M059J (cell line): ENCODE data around the gene GPANK1. TPM values are rescaled to one million over a fixed set of nuclear protein-coding genes. Genes with fewer than 3 reads are reported as not detected.

Experiments
- DNase-seq: peaks from one replicate; pipeline ENCODE4 v3.0.0-alpha.2; 2012; ENCODE audit warnings: low read depth
- total RNA-seq: library from RNA; depleted of rRNA; stranded (reverse); fragments of >200 nt; shearing (Covaris generic); gene quantifications from 2 replicates; pipeline ENCODE4 v1.2.3, GENCODE V29; 2014

GPANK1 gene
- total RNA-seq, 1 experiment from 2014 or later = 17.7 TPM

DNA sequence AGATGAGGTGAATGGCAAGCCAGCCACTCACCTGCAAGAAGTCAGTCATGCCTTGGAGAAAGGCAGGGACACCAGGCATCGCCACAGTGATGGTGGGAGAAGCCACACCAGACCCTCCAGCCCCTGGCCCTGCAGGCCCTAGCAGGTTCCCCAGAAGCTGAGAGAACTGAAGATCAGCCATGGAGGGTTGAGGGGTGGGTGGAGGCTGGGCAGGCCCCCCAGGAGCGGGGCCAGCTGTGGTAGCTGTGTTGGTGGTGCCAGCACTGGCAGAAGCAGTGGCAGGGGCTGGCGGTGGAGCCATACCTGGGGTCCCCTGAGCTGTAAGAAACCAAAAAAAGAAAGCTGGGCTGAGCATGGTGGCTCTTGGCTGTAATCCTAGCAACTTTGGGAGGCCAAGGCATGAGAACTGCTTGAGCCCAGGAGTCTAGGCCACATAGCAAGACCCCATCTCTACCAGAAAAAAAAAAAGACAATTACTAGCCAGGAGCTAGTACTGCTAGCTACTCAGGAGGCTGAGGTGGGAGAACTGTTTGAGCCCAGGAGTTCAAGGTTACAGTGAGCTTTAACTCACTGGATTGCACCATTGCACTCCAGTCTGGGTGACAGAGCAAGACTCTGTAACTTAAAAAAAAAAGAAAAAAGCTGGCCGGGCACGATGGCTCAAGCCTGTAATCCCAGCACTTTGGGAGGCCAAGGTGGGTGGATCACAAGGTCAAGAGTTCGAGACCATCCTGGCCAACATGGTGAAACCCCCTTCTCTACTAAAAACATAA lies 21.8 kb downstream of the GPANK1 start:
- no peak for DNase-seq

DNA sequence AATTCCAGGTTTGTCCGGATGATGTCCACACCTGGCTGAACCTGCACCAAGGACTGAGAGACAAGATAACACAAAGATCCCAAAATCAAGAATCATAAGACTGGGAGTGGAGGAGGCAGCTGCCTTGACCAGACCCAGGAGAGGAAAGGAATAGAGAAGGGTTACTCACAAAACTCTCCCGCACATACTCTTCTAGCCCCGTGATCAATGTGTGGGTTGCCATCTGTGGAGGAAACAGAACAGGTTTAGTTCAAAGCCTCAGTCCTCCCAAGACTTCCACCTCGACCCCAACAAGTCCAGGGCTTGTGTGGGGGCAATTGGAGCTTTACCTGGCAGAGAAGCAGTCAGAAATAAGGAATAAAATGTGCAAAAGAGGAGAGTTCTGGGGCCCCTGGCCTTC lies 23.4 kb downstream of the GPANK1 start:
- DNase-seq = no peak

DNA sequence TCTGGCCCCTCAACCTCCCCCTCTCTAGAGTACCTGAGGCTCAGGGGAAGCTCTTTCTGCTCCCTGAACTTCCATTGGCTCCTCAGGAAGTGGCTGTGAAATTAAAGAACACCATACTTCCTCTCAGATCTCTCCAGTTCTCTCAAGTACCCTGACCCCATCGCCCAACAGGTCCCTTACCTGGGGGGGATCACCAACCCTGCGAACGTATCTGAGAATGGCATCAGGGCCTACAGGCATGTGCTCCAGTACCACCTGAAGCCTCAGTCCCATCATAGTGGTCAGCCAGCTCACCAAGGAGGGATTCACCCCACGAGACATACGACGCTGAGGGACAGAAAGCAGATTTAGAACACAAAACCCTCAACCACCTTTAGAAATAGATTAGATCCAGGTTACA lies 24.2 kb downstream of the GPANK1 start:
- DNase-seq = no peak

DNA sequence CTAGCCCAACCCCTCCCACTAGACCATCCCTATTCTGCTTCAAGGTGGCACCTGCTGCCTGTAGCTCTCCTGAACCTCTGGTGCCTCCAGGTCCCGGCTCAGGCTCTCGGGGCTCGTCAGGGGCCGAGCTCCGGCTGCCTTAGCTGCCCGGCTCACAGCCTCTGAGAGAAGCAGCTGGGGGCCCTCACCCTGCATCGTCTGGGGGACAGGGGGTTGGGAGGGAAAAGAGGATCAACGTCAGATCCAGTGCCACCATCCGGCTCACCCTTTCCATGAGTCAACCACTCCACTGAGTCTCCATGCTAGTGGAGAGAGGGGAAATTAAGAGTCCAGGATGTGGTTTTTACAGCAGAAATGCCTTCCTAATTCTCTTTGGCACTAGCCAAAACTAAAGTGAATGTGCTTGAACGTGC lies 25.3 kb downstream of the GPANK1 start:
- DNase-seq = peak; percentile 94

DNA sequence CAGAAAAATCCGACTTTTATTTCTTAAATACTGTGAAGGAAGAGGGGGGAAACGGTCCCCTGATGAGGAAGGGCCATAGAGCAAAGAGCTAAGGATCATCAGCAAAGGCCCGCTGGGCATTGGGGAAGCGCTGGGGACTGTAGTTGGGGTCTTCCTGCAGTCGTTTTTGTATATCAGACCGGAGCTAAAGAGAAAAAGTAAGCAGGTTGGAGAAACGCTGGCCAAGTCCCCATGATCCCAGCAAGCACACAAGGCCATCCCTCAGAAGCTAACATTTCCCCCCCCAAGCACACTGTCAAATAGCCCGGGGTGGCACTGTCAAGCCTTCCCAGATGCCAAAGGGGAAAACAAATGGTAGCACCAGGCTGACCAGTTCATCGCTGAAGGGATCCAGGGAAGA lies 25.8 kb downstream of the GPANK1 start:
- DNase-seq = peak; percentile 36

DNA sequence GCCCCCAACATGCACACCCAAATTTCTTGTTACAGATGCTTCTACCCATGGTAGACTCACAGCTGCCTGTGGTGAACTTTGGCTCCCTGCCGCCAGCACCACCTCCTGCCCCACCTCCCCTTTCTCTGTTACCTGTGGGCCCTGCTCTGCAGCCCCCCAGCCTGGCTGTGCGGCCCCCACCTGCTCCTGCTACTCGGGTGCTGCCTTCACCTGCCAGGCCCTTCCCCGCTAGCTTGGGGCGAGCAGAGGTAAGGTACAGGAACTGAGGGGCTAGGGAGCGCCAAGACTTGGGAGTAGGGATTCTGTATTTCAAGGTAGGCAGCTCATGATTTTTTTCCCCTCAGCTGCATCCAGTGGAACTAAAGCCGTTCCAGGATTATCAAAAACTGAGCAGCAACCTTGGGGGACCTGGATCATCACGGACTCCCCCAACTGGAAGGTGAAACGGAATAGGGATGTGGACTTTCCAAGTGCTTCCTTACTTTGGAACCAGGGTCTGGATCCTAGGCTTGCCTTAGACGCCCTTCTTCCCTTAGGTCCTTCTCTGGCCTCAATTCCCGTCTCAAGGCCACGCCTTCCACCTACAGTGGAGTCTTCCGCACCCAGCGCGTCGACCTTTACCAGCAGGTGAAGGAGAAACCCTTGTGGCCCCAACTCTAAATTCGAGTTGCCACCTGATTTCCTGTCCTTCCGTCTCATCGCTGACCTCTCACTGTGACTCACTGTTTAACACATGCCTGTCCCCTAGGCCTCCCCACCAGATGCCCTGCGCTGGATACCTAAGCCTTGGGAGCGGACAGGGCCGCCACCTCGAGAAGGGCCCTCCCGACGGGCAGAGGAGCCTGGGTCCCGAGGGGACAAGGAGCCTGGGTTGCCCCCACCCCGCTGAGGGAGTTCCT lies 27.9 kb downstream of the GPANK1 start:
- DNase-seq = peak; percentile 39

DNA sequence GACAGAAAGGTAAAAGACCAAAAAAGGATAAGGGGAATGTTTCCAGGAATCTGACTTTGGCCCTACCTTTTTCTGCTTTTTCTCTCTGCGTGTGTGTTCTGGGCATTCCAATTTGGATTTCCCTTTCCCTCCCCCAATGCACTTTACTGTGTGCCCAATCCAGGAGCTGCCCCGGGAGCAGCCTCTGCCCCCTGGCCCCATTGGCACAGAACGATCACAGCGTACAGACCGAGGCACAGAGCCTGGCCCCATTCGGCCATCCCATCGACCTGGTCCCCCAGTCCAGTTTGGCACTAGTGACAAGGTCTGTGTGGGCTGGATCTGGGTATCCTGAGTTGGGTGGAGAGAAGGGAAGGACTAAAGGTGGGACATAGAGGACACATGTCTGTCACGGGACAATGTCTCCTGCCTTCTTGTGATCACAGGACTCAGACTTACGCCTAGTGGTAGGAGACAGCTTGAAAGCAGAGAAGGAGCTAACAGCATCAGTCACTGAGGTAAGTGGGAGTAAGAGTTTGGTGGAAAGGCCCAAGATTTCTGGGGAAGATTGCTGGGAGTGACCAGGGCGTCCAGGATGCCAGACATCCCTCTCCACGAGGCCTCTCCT lies 29.7 kb downstream of the GPANK1 start:
- no peak for DNase-seq

DNA sequence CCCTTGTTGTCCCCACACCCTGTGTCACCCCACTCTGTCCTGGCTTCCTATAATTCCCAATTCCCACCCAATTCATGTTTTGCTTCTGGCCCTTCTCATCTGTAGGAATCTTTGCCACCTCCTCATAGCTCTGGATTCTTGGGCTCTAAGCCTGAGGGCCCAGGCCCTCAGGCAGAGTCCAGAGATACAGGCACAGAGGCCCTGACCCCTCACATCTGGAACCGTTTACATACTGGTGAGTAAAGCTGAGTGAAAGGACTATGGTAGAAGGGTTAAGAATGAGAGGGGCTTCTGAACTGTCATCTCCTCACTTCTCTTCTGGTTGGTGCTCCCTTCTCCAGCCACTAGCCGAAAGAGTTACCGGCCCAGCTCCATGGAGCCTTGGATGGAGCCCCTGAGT lies 30.7 kb downstream of the GPANK1 start:
- DNase-seq = no peak

DNA sequence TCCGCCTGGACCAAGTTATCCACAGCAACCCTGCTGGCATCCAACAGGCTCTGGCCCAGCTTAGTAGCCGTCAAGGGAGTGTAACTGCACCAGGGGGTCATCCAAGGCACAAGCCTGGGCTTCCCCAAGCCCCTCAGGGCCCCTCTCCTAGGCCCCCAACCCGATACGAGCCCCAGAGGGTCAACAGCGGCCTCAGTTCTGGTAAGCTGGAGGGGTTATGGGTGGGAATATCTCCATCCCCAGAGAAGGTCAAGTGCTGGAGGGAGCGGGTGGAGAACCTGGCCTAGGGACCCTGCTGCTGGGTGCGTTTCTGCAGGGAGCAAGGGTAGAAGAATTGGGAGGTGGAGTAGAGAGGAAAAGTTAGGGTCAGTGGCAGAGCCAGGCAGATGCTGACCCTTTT lies 31.4 kb downstream of the GPANK1 start:
- DNase-seq = no peak

DNA sequence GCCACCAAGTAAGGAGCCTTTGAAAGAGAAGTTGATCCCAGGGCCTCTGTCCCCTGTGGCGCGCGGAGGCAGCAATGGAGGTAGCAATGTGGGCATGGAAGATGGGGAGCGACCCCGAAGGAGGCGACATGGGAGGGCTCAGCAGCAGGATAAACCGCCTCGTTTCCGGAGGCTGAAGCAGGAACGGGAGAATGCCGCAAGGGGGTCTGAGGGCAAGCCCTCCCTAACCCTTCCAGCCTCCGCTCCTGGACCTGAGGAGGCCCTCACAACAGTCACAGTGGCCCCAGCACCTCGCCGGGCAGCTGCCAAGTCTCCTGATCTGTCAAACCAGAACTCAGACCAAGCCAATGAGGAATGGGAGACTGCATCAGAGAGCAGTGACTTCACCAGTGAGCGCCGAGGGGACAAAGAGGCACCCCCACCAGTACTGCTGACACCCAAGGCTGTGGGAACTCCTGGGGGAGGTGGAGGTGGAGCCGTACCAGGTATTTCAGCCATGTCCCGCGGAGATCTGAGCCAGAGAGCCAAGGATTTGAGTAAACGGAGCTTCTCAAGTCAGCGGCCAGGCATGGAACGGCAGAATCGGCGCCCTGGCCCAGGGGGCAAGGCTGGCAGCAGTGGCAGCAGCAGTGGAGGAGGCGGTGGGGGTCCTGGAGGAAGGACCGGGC lies 32.4 kb downstream of the GPANK1 start:
- no peak for DNase-seq

DNA sequence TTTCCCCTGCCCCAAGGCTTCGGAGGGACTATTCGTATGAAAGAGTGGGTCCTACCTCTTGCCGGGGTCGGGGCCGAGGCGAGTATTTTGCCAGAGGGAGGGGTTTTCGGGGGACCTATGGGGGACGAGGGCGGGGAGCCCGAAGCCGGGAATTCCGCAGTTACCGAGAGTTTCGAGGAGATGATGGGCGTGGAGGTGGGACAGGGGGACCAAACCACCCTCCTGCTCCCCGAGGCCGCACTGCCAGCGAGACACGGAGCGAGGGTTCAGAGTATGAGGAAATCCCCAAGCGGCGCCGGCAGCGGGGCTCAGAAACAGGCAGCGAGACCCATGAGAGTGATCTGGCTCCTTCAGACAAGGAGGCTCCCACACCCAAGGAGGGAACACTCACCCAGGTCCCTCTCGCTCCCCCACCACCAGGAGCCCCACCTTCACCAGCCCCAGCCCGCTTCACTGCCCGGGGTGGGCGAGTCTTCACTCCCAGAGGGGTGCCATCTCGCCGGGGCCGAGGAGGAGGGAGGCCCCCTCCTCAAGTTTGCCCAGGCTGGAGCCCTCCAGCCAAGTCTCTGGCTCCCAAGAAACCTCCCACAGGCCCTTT lies 33.0 kb downstream of the GPANK1 start:
- no peak for DNase-seq

DNA sequence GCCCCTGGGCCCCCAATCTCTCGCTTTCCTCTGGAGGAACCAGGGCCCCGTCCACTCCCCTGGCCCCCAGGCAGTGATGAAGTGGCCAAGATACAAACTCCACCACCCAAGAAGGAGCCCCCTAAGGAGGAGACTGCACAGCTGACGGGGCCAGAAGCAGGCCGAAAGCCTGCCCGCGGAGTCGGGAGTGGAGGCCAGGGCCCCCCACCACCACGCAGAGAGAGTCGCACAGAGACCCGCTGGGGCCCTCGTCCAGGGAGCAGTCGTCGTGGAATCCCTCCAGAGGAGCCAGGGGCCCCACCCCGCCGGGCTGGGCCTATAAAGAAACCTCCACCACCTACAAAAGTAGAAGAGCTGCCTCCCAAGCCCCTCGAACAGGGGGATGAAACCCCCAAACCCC lies 33.6 kb downstream of the GPANK1 start:
- no peak for DNase-seq

DNA sequence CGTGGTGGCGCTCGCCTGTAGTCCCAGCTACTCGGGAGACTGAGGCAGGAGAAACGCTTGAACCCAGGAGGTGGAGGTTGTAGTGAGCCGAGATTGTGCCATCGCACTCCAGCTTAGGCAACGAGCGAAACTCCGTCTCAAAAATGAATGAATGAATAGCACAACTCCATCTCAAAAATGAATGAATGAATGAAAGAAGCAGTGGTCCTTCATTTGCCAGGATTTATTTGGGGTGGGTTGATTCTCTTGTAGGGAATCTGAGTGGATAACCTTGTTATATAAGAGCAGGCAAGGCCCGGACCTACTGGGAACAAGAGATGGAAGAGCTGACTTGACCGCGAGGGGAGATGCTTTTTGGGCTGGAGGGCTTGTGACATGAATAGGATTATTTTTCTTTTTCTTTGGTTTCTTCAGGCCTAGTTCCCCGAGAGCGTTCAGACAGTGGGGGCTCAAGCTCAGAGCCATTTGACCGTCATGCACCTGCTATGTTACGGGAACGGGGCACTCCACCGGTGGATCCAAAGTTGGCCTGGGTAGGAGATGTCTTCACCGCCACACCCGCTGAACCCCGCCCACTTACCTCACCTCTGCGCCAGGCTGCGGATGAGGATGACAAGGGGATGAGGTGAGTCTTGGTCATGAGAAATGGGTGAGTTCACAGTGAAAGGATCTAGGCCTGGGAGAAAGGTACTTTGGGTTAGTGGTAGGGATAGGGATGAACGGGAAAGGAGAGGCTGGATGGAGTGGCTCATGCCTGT lies 34.4 kb downstream of the GPANK1 start:
- no peak for DNase-seq

DNA sequence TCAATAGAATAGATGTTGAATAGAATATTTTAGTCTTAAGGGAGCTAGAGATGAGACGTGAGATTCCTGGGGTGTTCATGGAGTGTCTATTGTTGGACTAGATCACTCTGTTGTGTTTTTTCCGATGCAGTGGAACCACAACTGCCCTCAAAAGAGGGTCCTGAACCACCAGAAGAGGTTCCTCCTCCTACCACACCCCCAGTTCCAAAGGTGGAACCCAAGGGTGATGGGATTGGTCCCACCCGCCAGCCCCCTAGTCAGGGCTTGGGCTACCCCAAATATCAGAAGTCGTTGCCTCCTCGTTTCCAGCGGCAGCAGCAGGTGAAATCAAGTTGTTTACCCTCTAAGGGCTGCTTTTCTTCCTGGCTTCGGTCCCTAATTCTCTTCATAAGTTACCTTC lies 35.8 kb downstream of the GPANK1 start:
- no peak for DNase-seq

DNA sequence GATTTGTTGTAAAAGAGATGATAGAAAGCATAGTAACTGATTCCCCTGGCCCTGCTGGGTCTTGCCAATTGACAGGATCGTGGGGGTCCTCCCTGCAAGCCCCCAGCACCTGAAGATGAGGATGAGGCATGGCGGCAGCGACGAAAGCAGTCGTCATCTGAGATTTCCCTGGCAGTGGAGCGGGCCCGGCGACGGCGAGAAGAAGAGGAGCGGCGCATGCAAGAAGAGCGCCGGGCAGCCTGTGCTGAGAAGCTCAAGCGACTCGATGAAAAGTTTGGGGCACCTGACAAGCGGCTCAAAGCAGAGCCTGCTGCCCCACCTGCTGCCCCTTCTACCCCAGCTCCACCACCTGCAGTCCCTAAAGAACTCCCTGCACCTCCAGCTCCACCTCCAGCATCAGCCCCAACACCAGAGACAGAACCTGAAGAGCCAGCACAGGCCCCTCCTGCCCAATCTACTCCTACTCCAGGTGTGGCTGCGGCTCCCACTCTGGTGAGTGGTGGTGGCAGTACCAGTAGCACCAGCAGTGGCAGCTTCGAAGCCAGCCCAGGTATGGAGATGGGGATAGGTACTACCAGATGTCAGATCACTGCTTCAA lies 37.0 kb downstream of the GPANK1 start:
- no peak for DNase-seq

DNA sequence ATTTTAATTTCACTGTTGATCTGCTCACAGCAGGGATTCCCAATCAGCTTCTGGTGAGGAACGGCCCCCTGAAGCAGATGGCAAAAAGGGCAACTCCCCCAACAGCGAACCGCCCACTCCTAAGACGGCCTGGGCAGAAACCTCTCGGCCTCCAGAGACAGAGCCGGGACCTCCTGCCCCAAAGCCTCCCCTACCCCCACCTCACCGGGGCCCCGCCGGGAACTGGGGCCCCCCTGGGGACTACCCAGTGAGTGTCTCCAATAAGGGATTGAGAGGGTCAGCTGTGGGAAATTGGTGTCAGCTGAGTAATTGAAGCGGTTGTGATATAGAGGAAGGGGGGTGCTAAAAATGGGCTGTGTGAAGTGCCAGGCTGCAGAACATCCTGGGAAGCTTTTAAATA lies 37.8 kb downstream of the GPANK1 start:
- no peak for DNase-seq

DNA sequence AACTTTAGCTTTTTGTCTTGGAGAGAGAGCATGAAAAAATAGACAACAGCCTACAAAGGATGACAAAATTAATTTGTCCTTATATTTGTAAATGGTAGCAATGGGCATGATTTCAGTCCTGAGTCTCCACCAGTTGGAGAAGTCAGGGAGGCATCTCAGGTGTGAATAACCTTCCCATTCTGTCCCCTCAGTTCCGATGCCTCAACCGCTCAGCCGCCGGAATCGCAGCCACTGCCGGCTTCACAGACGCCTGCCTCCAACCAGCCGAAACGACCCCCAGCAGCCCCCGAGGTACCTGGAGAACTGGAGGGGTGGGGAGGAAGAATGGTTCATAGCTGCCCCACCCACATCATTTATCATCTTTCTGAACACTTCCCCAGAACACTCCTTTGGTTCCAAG lies 40.7 kb downstream of the GPANK1 start:
- no peak for DNase-seq

DNA sequence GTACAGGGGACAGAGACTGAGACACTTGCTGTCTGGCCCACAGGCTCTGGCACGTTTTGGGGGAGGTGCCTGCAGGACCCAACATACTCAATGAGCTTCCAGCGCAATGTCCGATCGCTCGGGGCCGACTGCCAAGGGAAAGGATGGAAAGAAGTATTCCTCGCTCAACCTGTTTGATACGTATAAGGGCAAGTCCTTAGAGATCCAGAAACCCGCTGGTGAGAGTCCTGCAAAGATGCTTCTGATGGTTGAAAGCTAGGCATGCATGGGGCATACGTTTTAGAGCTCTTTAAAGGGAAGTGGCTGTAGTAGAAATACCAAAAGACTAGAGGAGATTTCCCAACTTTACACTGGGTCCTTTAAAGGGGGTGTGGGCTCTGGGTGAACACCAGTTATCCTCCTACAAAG lies 42.1 kb downstream of the GPANK1 start:
- DNase-seq = no peak

DNA sequence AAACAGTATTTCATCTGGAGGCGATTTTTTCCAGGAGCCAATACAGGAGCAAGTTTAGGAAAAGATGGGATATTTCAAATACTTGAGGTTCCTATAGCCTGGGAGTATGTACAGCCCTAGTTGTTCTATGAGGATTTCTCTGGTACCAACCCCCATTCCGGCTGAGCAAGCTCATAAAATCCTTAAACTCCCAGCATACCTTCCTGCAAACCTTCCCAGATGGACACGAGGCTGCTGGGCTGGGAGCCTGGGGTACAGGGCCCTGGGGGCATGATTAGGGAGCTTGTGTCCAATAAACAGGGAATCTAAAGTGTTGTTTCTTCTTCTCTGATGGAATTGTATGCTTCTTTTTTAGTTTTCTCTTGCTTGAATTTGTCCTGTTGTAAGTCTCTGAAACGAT lies 42.8 kb downstream of the GPANK1 start:
- peak; percentile 49 for DNase-seq

DNA sequence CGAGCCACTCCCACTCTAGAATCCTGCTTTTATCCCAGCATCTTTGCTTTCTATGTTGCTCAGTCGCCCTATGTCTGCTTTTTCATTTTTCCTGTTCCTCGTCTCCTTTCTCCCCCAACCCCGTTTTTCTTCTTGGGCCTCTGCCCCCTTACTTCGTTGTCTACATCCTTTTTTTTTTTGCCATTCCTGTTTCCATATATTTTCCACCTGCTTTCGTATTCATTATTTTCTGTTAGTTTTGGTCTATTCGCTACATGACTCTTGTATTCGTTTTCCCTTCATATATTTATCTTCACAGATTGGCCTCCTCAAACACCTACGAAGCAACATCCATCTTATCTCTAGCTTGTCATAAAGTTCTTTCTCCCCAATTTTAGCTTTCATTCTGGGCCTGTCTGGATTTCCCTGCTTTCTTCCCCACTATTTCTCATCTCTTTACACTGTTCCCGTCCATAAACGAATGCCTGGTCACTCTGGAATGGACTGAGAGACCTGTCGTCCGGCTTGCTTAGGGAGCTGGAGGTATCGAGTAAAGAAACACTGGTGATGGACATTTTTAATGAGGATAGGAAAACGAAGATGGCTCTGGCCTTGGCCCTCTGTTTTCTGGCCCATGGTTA lies 43.4 kb downstream of the GPANK1 start:
- no peak for DNase-seq
